IPS-11a (cell line): ENCODE results near the gene ENO1.
"Not testable (repeated sequence)": the region's sequence is repeated elsewhere in the genome, so short reads cannot be mapped to it uniquely, and the experiment has no call there.

Experiments
- H3K4me3 ChIP-seq: one replicate; pipeline ENCODE4 v1.5.1; 2013; ENCODE audit warnings: low read depth, low read length, control low read depth

ENO1 gene

GRCh38 chr1:8897505-8897904 is 19.0 kb upstream of the ENO1 start:
- not testable (repeated sequence) for H3K4me3 ChIP-seq

GRCh38 chr1:8896775-8897174 is 18.3 kb upstream of the ENO1 start:
- not testable (repeated sequence) for H3K4me3 ChIP-seq

- H3K4me3 ChIP-seq: no peak overlapping the region
Observed at GRCh38 chr1:8892026-8892425, 13.5 kb upstream of the ENO1 start.

- H3K4me3 ChIP-seq: no peak overlapping the region
Observed at GRCh38 chr1:8891401-8891800, 12.9 kb upstream of the ENO1 start.

- no peak overlapping the region for H3K4me3 ChIP-seq
Observed at GRCh38 chr1:8889925-8890785, 11.7 kb upstream of the ENO1 start.

GRCh38 chr1:8889103-8889846 is 10.8 kb upstream of the ENO1 start:
- H3K4me3 ChIP-seq: no peak overlapping the region

GRCh38 chr1:8886589-8886988 is 8.1 kb upstream of the ENO1 start:
- H3K4me3 ChIP-seq: no peak overlapping the region

GRCh38 chr1:8886031-8886524 is 7.6 kb upstream of the ENO1 start:
- H3K4me3 ChIP-seq: not testable (repeated sequence)

- not testable (repeated sequence) for H3K4me3 ChIP-seq
Observed at GRCh38 chr1:8884105-8884504, 5.6 kb upstream of the ENO1 start.

GRCh38 chr1:8883491-8883890 is 5.0 kb upstream of the ENO1 start:
- H3K4me3 ChIP-seq: no peak overlapping the region

- H3K4me3 ChIP-seq: no peak overlapping the region
Observed at GRCh38 chr1:8879922-8880676, 1.6 kb upstream of the ENO1 start.

GRCh38 chr1:8879464-8879921 is 1.0 kb upstream of the ENO1 start:
- peak overlapping the region; percentile 31 for H3K4me3 ChIP-seq

GRCh38 chr1:8878698-8879463 is 395 bp upstream of the ENO1 start:
- peak overlapping the region; percentile 98 for H3K4me3 ChIP-seq

GRCh38 chr1:8876087-8876486 is 2.4 kb downstream of the ENO1 start:
- no peak overlapping the region for H3K4me3 ChIP-seq

- no peak overlapping the region for H3K4me3 ChIP-seq
Observed at GRCh38 chr1:8875216-8875861, 3.1 kb downstream of the ENO1 start.

GRCh38 chr1:8874230-8875201 is 4.0 kb downstream of the ENO1 start:
- H3K4me3 ChIP-seq: no peak overlapping the region

GRCh38 chr1:8873506-8874229 is 4.8 kb downstream of the ENO1 start:
- no peak overlapping the region for H3K4me3 ChIP-seq

- no peak overlapping the region for H3K4me3 ChIP-seq
Observed at GRCh38 chr1:8873001-8873400, 5.5 kb downstream of the ENO1 start.
